Brain microvascular endothelial cell (primary cell): ENCODE data around the gene RYR2.

Experiments
- DNase-seq: peaks from one replicate; pipeline ENCODE4 v3.0.0-alpha.2; 2020
- H3K27ac ChIP-seq: fragments of 250-450 bp; sonication (Bioruptor Pico); 2 replicates; pipeline ENCODE4 v1.5.1; 2020; ENCODE audit warnings: mild to moderate bottlenecking, moderate library complexity
- H3K27me3 ChIP-seq: fragments of 250-450 bp; sonication (Bioruptor Pico); replicated peaks from 2 replicates; pipeline ENCODE4 v1.5.1; 2020; ENCODE audit warnings: mild to moderate bottlenecking
- H3K36me3 ChIP-seq: fragments of 250-450 bp; sonication (Bioruptor Pico); replicated peaks from 2 replicates; pipeline ENCODE4 v1.5.1; 2020; ENCODE audit warnings: mild to moderate bottlenecking
- H3K4me3 ChIP-seq: 2 replicates; pipeline ENCODE4 v1.5.1; 2011; ENCODE audit warnings: low read depth, mild to moderate bottlenecking, control low read depth, low read length, moderate library complexity
- CTCF ChIP-seq: IDR thresholded peaks from 2 replicates; pipeline ENCODE4 v1.5.1; 2011; ENCODE audit warnings: low read depth, mild to moderate bottlenecking, moderate library complexity, low read length, control low read depth, inconsistent platforms; ENCODE audit errors: missing control alignments
- in situ Hi-C: cut with HindIII; loops from 2 replicates; pipeline ENCODE4 v1.10.0; 2017; ENCODE audit warnings: low sequenced_read_pairs, low pct_ligation_motif_present

Gene RYR2

GRCh38 chr1:237062976-237063375 is 21.0 kb downstream of the RYR2 start:
- H3K27me3 ChIP-seq: no peaks in the 10 kb centered on the region
- H3K36me3 ChIP-seq: no peaks in the 10 kb centered on the region
- no peak for TF ChIP-seq CTCF
- no peak overlapping the region for H3K27ac ChIP-seq
- in situ Hi-C loops: no loop called here
- no peak for DNase-seq
- no peak overlapping the region for H3K4me3 ChIP-seq

GRCh38 chr1:237065903-237066302 is 23.9 kb downstream of the RYR2 start:
- Histone ChIP-seq H3K27me3 (no peaks in the 10 kb centered on the region), H3K4me3 (no peak overlapping the region), H3K27ac (no peak overlapping the region), H3K36me3 (no peaks in the 10 kb centered on the region)
- no peak for TF ChIP-seq CTCF
- DNase-seq: no peak
- in situ Hi-C loops: no loop called here

- H3K27ac ChIP-seq: no peak overlapping the region
Measured at GRCh38 chr1:237070519-237070918, 28.5 kb downstream of the RYR2 start.

GRCh38 chr1:237071641-237072420 is 29.8 kb downstream of the RYR2 start:
- H3K27ac ChIP-seq: no peak overlapping the region
- no peaks in the 10 kb centered on the region for H3K36me3 ChIP-seq
- H3K27me3 ChIP-seq: no peaks in the 10 kb centered on the region
- no peak for DNase-seq
- no peak overlapping the region for H3K4me3 ChIP-seq
- TF ChIP-seq CTCF: no peak
- in situ Hi-C loops: no loop called here

More at GRCh38 chr1:237070519-237070918, 28.5 kb downstream of the RYR2 start:
- no peak for TF ChIP-seq CTCF
- no peaks in the 10 kb centered on the region for H3K36me3 ChIP-seq
- in situ Hi-C loops: no loop called here
- no peak for DNase-seq
- H3K27me3 ChIP-seq: no peaks in the 10 kb centered on the region
- no peak overlapping the region for H3K4me3 ChIP-seq

- no peak overlapping the region for H3K4me3 ChIP-seq
- H3K27me3 ChIP-seq: no peaks in the 10 kb centered on the region
- no peak overlapping the region for H3K27ac ChIP-seq
- no peak for TF ChIP-seq CTCF
- in situ Hi-C loops: no loop called here
- H3K36me3 ChIP-seq: no peaks in the 10 kb centered on the region
- DNase-seq: no peak
Measured at GRCh38 chr1:237074371-237075117, 32.6 kb downstream of the RYR2 start.
